GM19328 (cell line): ENCODE data around the gene DCUN1D3.
"Not testable (repeated sequence)": the region's sequence is repeated elsewhere in the genome, so short reads cannot be mapped to it uniquely, and the experiment has no call there.

Experiments used
- ATAC-seq: cut with Tn5 transposase; IDR thresholded peaks from one replicate; pipeline ENCODE4 v1.9.1; 2021; ENCODE audit warnings: mild to moderate bottlenecking, moderate library complexity; ENCODE audit not compliant: unreplicated experiment

Gene DCUN1D3

GRCh38 chr16:20866145-20866772, 33.9 kb downstream of the DCUN1D3 start:
- no peak for ATAC-seq

GRCh38 chr16:20865420-20866131, 34.6 kb downstream of the DCUN1D3 start:
- no peak for ATAC-seq

DNA sequence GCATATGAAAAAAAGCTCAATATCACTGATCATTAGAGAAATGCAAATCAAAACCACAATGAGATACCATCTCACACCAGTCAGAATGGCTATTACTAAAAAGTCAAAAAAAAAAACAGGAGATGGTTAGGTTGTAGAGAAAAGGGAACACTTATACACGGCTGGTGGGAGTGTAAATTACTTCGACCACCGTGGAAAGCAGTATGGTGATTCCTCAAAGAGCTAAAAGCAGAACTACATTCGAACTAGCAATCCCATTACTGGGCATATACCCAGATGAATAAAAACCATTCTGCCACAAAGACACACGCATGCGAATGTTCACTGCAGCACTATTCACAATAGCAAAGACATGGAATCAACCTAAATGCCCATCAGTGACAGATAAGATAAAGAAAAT, 35.8 kb downstream of the DCUN1D3 start:
- not testable (repeated sequence) for ATAC-seq

DNA sequence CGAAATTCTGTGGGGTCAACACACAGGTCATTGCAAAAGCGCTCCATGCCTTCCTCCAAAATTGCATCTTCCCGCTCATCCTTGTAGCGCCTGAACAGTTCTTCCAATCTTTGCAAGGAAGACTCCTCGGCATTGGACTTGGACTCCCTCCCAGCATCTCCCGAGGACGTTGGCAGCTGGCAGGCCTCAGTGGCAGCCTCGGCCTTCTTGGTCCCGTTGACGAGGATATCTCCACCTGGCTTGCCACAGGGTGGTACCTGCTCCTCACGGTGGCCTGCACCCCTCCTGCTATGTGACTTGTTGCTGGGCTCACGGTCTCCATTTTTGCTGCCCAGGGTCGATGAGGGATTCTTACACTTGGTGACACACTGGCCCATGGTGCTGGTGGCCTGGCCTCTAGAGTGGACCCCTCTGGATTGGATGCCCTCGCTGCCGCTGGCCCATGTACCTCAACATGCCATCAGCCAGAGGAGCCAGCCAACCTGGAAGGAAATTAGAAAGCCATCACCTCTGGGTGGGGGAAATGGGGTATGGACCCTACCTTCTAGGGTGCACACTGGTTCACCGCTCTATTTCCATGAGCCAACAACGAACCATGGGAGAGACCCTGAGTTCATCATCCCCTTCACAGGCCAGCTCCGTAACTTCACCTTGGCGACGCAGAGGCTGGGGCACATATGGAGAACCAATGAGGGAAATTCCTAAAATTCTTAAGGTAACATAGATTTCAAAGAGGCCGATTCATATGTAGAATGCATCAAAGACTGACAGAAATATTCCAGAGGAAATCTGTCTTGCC, 37.8 kb downstream of the DCUN1D3 start:
- no peak for ATAC-seq

DNA sequence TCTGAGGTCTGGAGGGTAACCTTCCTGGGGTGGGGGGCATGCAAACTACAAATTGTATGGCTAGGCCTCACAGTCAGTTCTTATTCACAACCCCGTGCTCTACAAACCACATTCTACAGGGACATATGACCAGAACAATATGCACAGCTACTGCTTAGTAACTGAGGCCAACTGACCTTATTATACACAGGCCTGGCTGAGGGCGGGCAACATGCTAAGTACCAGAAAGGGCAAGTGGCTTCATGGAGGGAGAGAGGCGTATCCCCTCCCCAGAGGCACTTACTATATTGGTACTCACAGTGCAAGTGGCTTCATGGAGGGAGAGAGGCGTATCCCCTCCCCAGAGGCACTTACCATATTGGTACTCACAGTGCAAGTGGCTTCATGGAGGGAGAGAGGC, 39.2 kb downstream of the DCUN1D3 start:
- not testable (repeated sequence) for ATAC-seq

DNA sequence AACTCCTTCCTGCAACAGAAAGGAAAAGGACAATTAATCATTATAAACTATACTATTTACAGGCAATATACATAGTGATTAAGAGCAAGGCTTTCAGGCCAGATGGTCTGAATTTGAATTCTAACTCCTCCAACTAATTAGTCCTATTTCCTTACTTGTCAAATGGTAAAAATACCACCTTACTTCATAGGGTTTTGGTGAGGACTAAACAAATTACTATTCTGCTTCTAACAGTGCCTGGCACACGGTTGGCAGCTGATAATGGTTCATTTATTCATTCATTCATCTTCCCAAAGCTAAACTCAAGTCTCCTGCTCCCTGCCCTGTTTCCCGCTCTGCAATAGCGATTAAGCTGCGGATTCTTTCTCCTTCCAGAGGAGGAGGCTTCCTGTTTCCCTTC, 39.8 kb downstream of the DCUN1D3 start:
- no peak for ATAC-seq

DNA sequence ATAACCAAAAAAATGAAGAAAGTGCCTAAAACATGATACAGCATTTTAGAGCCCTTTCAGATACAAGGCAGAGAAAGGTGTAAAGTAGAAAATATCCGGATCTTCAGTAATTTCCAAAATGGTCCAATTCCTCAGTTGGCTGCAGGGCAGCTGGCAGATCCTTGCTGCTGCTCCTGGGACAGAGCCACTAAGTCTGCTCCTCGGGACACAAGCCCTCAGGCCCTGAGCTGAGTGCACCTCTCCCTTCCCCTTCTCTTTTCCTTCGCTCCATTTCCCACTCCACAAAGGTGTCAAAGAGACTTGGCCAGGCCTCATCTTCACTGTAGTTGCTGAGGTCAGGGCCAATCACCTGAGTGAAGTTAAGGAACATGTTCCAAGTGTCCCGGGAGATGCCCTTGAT, 40.5 kb downstream of the DCUN1D3 start:
- no peak for ATAC-seq

DNA sequence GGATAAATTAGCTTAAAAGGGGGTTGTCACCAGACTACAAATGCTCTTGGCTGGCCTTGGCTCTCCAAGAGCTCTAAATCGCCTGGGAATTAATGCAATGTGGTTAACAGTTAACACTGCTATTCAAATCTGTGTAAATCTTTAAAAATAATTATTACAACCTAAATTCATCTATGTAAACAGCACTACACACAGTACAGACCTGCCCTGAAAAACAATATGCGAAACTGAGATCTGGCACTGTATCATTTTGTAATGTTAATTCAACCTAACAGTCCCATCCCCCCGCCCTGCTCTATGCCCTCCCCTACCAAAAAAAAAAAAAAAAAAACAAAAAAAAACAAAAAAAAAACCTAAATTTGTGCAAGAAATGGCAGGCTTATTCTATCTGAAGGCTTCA, 40.9 kb downstream of the DCUN1D3 start:
- ATAC-seq = no peak

- no peak for ATAC-seq
Measured at GRCh38 chr16:20857281-20857680, 42.9 kb downstream of the DCUN1D3 start.

DNA sequence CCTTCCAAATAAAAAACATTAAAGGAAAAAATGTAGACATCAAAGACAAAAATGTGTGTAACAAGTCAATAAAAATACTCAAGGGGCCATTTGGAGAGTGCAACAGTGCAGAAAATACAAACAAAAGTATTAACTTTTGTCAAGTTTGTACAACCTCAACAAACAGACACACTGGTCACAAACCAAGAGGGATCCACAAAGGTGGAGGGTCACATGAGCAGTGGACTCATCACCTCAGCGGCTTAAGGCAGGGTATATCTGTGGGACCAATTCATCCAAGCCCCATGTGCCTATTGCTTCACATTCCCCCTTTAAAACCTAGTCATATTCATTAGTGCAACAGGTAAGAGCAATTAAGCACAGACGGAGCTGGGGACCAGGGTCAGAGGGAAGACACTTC, 45.2 kb downstream of the DCUN1D3 start:
- no peak for ATAC-seq

- ATAC-seq = no peak
Measured at GRCh38 chr16:20853981-20854620, 46.1 kb downstream of the DCUN1D3 start.

GRCh38 chr16:20853143-20853542, 47.0 kb downstream of the DCUN1D3 start:
- ATAC-seq = no peak

DNA sequence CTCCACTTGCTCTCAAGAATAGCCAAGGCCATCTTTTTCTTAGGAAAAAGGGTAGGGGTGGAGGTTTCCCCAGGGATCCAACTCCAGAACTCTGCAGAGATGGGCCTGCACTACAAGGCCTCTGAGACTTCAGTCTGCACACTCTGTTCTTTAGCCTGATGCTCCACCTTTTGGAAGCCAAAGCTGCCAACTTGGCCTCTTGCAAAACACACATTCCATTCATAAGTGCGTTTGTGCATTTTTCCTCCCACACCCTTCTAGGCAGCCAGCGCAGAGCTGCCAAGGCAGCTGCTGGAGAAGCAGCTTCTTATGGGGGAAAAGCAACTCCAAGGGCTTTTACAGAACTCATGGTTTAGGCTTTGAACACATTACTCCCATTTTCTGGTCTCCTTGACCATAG, 48.6 kb downstream of the DCUN1D3 start:
- no peak for ATAC-seq

DNA sequence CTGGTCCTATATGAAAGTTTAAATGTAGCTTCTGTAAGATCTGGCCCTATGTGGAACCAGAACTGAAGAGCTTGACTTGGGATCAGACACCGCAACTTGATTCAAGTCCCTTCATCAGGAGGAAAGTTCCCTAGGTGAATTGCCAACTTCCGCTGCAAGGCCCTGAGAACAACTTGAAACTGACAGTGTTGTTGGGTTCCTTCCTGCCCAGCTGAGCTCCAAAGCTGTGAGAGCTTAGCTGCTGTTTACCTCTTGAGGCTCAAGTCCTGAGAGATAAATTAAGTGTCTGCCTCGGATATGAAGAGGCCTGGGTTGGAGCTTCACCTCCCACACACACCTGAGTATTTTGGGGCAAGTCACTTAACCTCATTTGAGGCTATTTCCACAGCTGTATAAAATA, 49.2 kb downstream of the DCUN1D3 start:
- ATAC-seq = no peak

DNA sequence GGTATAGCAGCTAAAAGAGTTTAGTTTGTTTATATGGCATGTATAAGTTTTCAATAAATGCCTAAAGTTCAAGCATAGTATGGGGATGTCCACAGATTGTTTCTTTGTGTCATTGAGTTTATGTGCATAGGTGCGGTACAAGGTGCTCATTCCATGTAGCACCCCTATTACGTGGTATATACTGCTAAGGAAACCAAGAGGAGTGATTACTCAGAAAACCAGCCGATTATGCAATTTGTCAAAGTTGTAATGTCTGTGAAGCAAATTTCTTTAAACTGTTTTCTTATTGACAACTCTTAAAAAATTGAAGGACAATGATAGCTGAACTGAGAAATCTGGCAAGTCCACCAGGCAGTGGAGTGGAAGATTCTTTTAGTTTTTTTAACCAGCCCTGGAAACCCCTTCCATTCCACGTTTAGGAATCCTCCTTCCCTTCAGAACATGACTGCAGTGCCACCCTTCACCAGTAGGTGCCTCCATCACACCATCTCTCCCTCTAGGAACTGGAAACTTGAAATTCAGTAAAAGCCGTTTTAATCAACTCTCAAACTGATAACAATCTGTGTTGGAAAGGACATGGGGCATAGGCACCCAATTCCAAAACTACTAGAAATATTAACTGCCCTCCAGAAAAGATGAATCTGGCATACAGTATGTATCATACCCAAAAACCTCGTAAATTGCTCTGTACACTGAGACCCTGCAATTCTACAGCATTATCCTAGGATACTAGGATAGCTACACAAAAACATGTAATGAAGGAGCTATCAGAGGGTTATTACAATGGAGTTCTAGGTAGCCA, 50.4 kb downstream of the DCUN1D3 start:
- no peak for ATAC-seq

DNA sequence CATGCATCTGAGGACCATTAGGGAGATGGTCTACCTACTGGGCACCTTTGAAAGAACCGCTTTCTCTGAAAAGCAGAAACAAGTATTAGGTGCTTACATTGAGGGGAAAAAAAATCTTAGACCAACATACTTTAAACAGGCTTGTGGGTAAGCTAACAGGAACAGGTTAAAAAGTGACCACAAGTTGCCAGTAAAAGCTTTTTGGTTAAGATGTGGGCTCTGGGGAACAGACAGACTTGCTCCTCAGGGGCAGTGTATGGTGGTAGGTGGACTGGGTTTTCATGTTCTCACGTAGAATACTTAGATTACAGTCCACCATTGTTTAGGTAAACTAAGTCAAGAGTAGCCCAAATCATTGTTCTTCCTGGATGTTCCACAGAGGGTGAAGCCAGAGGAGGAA, 52.6 kb downstream of the DCUN1D3 start:
- no peak for ATAC-seq

- no peak for ATAC-seq
Measured at GRCh38 chr16:20846551-20846950, 53.6 kb downstream of the DCUN1D3 start.

GRCh38 chr16:20846030-20846429, 54.1 kb downstream of the DCUN1D3 start:
- no peak for ATAC-seq

- ATAC-seq = no peak
Measured at GRCh38 chr16:20844588-20844987, 55.6 kb downstream of the DCUN1D3 start.

- no peak for ATAC-seq
Measured at GRCh38 chr16:20844054-20844453, 56.1 kb downstream of the DCUN1D3 start.

GRCh38 chr16:20839504-20839903, 60.7 kb downstream of the DCUN1D3 start:
- ATAC-seq = no peak
